ENCODE results near the gene GBF1. TPM values are rescaled to one million over a fixed set of nuclear protein-coding genes. Genes with fewer than 3 reads are reported as not detected.

Gene GBF1
- total and polyA plus RNA-seq, 11 donors: 15.5 to 70.0 (median 48.2) TPM

GRCh38 chr10:102225646-102226541, 19.4 kb upstream of the GBF1 start, which contains the start of gene ELOVL3:
Gene ELOVL3 (plus strand): TSS chr10:102226299. CDS start chr10:102226549, 250 bp downstream.
- H3K36me3 ChIP-seq: no peaks in the 10 kb centered on the region
- H3K27ac ChIP-seq: peak within 1 kb of the TSS; percentile 43 to 82 (median 76)

GRCh38 chr10:102226542-102226870, 18.8 kb upstream of the GBF1 start:
- Histone ChIP-seq H3K4me3 (peak overlapping the region in 9 of 12 donors; percentile 37 to 53 (median 43)), H3K27ac (peak overlapping the region in 3 of 12 donors; percentile 74 to 80 (median 77)), H3K36me3 (no peaks in the 10 kb centered on the region), H3K9me3 (no peaks in the 10 kb centered on the region), H3K4me1 (peaks cover 3 to 38% (median 30%) of the 10 kb centered on the region in 12 donors), H3K27me3 (peaks cover 7 to 23% (median 14%) of the 10 kb centered on the region in 9 donors)
- no peak for DNase-seq
- WGBS, 4 donors: 65 to 68% (median 65%) methylated on average over 8 of the region's 8 CpGs
- no peak for TF ChIP-seq POLR2A (IDR thresholded peaks at IDR 0.05)
- TF ChIP-seq CTCF (IDR thresholded peaks at IDR 0.05): no peak
- intact Hi-C loops (cut with DNase I): loop anchor here in 9 of 10 donors (5.0 to 10.0 kb wide), 8 partner anchors 59 to 358 kb away; partner anchors contain the start of gene NFKB2 (in 1 of the 9)
- no peak for ATAC-seq

More at GRCh38 chr10:102225646-102226541, 19.4 kb upstream of the GBF1 start, which contains the start of gene ELOVL3:
- H3K27me3 ChIP-seq: peaks cover under 1 to 17% (median 8%) of the 10 kb centered on the region in 9 donors
- peak; percentile 96 to 99 (median 98) for ATAC-seq
- 5 to 10% (median 7%) methylated on average over 25 to 47 of the region's 47 CpGs for WGBS, 4 donors
- H3K9me3 ChIP-seq: no peaks in the 10 kb centered on the region
- peaks cover 0 to 32% (median 24%) of the 10 kb centered on the region in 12 donors for H3K4me1 ChIP-seq
- DNase-seq: peak; percentile 94 to 96 (median 95)
- H3K4me3 ChIP-seq: peak within 1 kb of the TSS in 10 of 12 donors; percentile 22 to 53 (median 42)
- TF ChIP-seq CTCF (IDR thresholded peaks at IDR 0.05) (peak in 1 of 12 donors; percentile 12), POLR2A (IDR thresholded peaks at IDR 0.05) (peak in 1 of 2 donors; percentile 47)
- intact Hi-C loops (cut with DNase I): loop anchor here (2.0 to 10.0 kb wide), 9 partner anchors 55 to 359 kb away; partner anchors contain the start of gene NFKB2 (in 1 of the 10)

GRCh38 chr10:102227050-102227449, 18.3 kb upstream of the GBF1 start:
- Histone ChIP-seq H3K27me3 (peaks cover 8 to 29% (median 19%) of the 10 kb centered on the region in 9 donors), H3K27ac (no peak overlapping the region)

More at GRCh38 chr10:102227050-102227449, 18.3 kb upstream of the GBF1 start:
- Histone ChIP-seq H3K9me3 (no peaks in the 10 kb centered on the region), H3K4me3 (no peak overlapping the region), H3K36me3 (no peaks in the 10 kb centered on the region), H3K4me1 (peaks cover 5 to 42% (median 32%) of the 10 kb centered on the region in 12 donors)
- no peak for ATAC-seq
- DNase-seq: no peak
- TF ChIP-seq POLR2A (IDR thresholded peaks at IDR 0.05) (no peak), CTCF (IDR thresholded peaks at IDR 0.05) (no peak)
- intact Hi-C loops (cut with DNase I): loop anchor here in 9 of 10 donors (5.0 to 10.0 kb wide), 8 partner anchors 60 to 358 kb away; partner anchors contain the start of gene NFKB2 (in 1 of the 9)
- WGBS, 4 donors: 74 to 79% (median 75%) methylated on average over 8 of the region's 8 CpGs
